Measurements from ENCODE around the gene ZNF611. TPM values are rescaled to one million over a fixed set of nuclear protein-coding genes. Genes with fewer than 3 reads are reported as not detected.
"Not testable (repeated sequence)": the region's sequence is repeated elsewhere in the genome, so short reads cannot be mapped to it uniquely, and the experiment has no call there.

ZNF611 gene
- total RNA-seq, 1 donor from 2014 or later, result 19.9 TPM

DNA sequence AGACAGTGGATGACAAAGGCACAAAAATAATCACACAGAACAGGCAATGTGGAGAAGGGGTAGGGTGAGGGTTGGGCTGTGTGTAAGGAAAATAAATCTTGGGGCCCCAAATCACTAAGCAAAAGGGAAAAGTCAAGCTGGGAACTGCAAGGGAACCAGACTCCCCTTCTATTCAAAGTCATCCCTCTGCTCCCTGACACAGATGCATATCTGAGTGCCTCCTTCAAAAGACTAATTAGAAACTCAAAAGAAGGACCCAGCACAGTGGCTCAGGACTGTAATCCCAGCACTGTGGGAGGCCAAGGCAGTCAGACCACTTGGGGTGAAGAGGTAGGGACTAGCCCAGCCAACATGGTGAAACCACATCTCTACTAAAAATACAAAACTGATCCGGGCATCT lies 18.3 kb downstream of the ZNF611 start:
- H3K9me3 Mint-ChIP-seq, result peaks cover 32% of the 10 kb centered on the region
- H3K27ac Mint-ChIP-seq, result no peak overlapping the region
- Histone ChIP-seq H4K20me1 (ENCODE audit: low read depth) (peaks cover 10% of the 10 kb centered on the region), H3K4me1 (peaks cover 17% of the 10 kb centered on the region), H3K79me2 (ENCODE audit: low read depth) (no peaks in the 10 kb centered on the region), H3K4me3 (no peak overlapping the region), H3K36me3 (peaks cover 5% of the 10 kb centered on the region), H2AFZ (replicated peaks) (no peak overlapping the region), H3K9ac (no peak overlapping the region), H3K4me2 (peak overlapping the region; percentile 55), H3K27me3 (no peaks in the 10 kb centered on the region), H3F3A (ENCODE audit: low read depth) (peaks cover 27% of the 10 kb centered on the region), H3K27ac (peak overlapping the region; percentile 47), H3K9me3 (ENCODE audit: low read depth) (peaks cover 4% of the 10 kb centered on the region)
- DNase-seq (ENCODE audit: low spot score), result peak; percentile 41
- peaks cover 56% of the 10 kb centered on the region for H3K36me3 Mint-ChIP-seq
- TF ChIP-seq, protein P1, sequence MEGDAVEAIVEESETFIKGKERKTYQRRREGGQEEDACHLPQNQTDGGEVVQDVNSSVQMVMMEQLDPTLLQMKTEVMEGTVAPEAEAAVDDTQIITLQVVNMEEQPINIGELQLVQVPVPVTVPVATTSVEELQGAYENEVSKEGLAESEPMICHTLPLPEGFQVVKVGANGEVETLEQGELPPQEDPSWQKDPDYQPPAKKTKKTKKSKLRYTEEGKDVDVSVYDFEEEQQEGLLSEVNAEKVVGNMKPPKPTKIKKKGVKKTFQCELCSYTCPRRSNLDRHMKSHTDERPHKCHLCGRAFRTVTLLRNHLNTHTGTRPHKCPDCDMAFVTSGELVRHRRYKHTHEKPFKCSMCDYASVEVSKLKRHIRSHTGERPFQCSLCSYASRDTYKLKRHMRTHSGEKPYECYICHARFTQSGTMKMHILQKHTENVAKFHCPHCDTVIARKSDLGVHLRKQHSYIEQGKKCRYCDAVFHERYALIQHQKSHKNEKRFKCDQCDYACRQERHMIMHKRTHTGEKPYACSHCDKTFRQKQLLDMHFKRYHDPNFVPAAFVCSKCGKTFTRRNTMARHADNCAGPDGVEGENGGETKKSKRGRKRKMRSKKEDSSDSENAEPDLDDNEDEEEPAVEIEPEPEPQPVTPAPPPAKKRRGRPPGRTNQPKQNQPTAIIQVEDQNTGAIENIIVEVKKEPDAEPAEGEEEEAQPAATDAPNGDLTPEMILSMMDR (IDR thresholded peaks at IDR 0.05), result no peak
- TF ChIP-seq EZH2phosphoT487 (IDR thresholded peaks at IDR 0.05) (no peak), EZH2 (IDR thresholded peaks at IDR 0.05) (no peak)
- no peak overlapping the region for H3K4me3 Mint-ChIP-seq
- no peaks in the 10 kb centered on the region for H3K27me3 Mint-ChIP-seq (ENCODE audit: insufficient read depth, low read depth)
- H3K4me1 Mint-ChIP-seq, result peaks cover 10% of the 10 kb centered on the region

DNA sequence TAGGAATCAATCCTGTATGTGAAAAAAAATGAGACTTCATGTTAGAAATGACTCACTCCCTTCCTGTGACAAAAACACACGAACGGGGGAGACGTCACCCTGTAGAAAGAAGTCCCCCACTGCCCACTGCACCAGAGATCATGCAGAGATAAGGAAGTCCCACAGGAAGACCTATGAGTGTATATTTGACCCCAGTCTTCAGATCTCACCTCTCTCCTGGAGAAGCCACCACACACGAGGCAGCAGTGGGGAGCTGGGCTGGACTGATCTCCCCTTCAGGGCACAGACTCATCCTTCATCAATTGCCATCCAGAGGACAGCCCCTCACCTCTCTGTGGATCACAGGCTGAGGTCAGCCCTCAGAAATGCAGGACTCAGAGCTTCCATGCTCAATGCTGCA lies 18.9 kb downstream of the ZNF611 start:
- Mint-ChIP-seq H3K9me3 (peaks cover 37% of the 10 kb centered on the region), H3K36me3 (peaks cover 56% of the 10 kb centered on the region), H3K4me1 (peaks cover 10% of the 10 kb centered on the region), H3K27ac (peak overlapping the region; percentile 37)
- peaks cover 17% of the 10 kb centered on the region for H3K4me1 ChIP-seq
- not testable (repeated sequence) for H3K79me2 ChIP-seq (ENCODE audit: low read depth); H3K4me3 Mint-ChIP-seq; H3K27ac ChIP-seq; H3K27me3 Mint-ChIP-seq (ENCODE audit: insufficient read depth, low read depth); H3K9ac ChIP-seq; DNase-seq (ENCODE audit: low spot score); H3K27me3 ChIP-seq; H3K9me3 ChIP-seq (ENCODE audit: low read depth); H3K4me3 ChIP-seq; H3K36me3 ChIP-seq; H2AFZ ChIP-seq (replicated peaks)
- H4K20me1 ChIP-seq (ENCODE audit: low read depth), result peaks cover 10% of the 10 kb centered on the region
- peaks cover 27% of the 10 kb centered on the region for H3F3A ChIP-seq (ENCODE audit: low read depth)
- peak overlapping the region; percentile 55 for H3K4me2 ChIP-seq

DNA sequence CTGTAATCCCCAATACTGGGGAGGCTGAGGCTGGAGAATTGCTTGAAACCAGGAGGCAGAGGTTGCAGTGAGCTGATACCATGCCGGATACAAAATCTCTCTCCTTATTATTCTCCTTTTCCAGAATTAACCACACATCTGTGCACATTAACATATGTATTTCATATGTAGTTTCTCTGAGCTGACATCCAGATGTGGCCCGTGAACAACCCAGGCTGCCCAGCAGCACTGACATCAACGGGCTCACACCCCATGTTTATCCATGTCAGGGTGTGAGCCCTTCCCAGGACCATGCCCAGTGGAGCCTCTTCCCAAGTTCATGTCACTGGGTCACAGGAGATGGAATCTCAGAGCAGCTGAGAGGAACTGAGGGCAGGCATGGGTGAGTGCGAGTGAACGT lies 19.5 kb downstream of the ZNF611 start:
- Histone ChIP-seq H4K20me1 (ENCODE audit: low read depth) (peaks cover 10% of the 10 kb centered on the region), H3K4me1 (peaks cover 17% of the 10 kb centered on the region), H3F3A (ENCODE audit: low read depth) (peaks cover 27% of the 10 kb centered on the region)
- DNase-seq (ENCODE audit: low spot score); H3K36me3 ChIP-seq; H3K27ac ChIP-seq; H3K79me2 ChIP-seq (ENCODE audit: low read depth); H3K4me3 ChIP-seq; H3K4me3 Mint-ChIP-seq; H3K9ac ChIP-seq; H3K27me3 Mint-ChIP-seq (ENCODE audit: insufficient read depth, low read depth); H3K9me3 ChIP-seq (ENCODE audit: low read depth); H3K27ac Mint-ChIP-seq; H2AFZ ChIP-seq (replicated peaks); H3K27me3 ChIP-seq; H3K4me2 ChIP-seq: not testable (repeated sequence)
- Mint-ChIP-seq H3K36me3 (peaks cover 60% of the 10 kb centered on the region), H3K4me1 (peaks cover 10% of the 10 kb centered on the region), H3K9me3 (peaks cover 39% of the 10 kb centered on the region)

DNA sequence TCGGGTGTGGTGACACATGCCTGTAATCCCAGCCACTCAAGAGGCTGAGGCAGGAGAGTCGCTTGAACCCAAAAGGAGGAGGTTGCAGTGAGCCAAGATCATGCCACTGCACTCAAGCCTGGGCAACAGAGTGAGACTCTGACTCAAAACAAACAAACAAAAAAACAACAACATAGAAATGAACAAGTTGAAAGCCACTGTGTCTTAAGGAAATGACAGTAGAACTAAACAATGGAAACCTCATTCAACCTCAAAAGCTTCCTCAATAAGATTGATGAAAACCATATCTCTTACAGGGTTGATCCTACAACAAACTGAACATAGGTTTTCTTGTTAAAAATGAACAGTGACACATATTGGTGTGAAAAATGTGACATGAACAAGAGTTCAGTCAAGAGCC lies 21.8 kb downstream of the ZNF611 start:
- H3K27ac ChIP-seq; H3K27me3 ChIP-seq; H3K9ac ChIP-seq; H2AFZ ChIP-seq (replicated peaks); H3K4me3 ChIP-seq; DNase-seq (ENCODE audit: low spot score); H3K36me3 ChIP-seq; H3K27ac Mint-ChIP-seq; H3K4me3 Mint-ChIP-seq; H3K9me3 ChIP-seq (ENCODE audit: low read depth); H3K79me2 ChIP-seq (ENCODE audit: low read depth); H3K27me3 Mint-ChIP-seq (ENCODE audit: insufficient read depth, low read depth); H3K4me2 ChIP-seq: not testable (repeated sequence)
- peaks cover 10% of the 10 kb centered on the region for H3K4me1 Mint-ChIP-seq
- peaks cover 59% of the 10 kb centered on the region for H3K36me3 Mint-ChIP-seq
- Histone ChIP-seq H3K4me1 (peaks cover 17% of the 10 kb centered on the region), H3F3A (ENCODE audit: low read depth) (peaks cover 21% of the 10 kb centered on the region), H4K20me1 (ENCODE audit: low read depth) (peaks cover 10% of the 10 kb centered on the region)
- peaks cover 40% of the 10 kb centered on the region for H3K9me3 Mint-ChIP-seq

DNA sequence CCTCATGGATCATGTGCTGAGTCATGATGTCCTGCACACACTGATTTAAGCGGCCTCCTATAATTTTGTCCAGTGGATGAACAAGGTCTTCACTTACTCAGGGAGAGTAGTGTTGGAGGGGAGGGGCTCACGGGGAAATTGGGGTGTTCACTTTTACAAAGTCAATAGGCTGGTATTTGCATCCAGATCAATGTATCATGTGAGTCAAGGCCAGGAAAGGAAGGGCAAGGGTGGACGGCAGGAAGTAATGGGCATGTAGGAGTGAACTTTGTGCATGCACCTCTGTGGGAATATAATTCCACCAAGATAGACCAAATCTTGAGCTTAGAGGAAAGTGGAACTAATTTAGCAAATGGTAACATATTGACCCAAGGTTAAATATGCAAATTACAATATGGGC lies 23.2 kb downstream of the ZNF611 start:
- H3K27ac ChIP-seq; H3K4me2 ChIP-seq; H3K4me3 Mint-ChIP-seq; H3K4me1 Mint-ChIP-seq; H3K27ac Mint-ChIP-seq; H3K27me3 Mint-ChIP-seq (ENCODE audit: insufficient read depth, low read depth); H3K27me3 ChIP-seq; H3F3A ChIP-seq (ENCODE audit: low read depth); H3K4me3 ChIP-seq; H2AFZ ChIP-seq (replicated peaks); H3K4me1 ChIP-seq; H4K20me1 ChIP-seq (ENCODE audit: low read depth); H3K9me3 ChIP-seq (ENCODE audit: low read depth); DNase-seq (ENCODE audit: low spot score); H3K9ac ChIP-seq; H3K79me2 ChIP-seq (ENCODE audit: low read depth): not testable (repeated sequence)
- H3K36me3 ChIP-seq, result peaks cover 10% of the 10 kb centered on the region
- H3K36me3 Mint-ChIP-seq, result peaks cover 57% of the 10 kb centered on the region
- peaks cover 39% of the 10 kb centered on the region for H3K9me3 Mint-ChIP-seq
